Esophagus squamous epithelium (tissue), 5 donors: ENCODE data around the gene GOLGA1. TPM values are rescaled to one million over a fixed set of nuclear protein-coding genes. Genes with fewer than 3 reads are reported as not detected.
"Not testable (repeated sequence)": the region's sequence is repeated elsewhere in the genome, so short reads cannot be mapped to it uniquely, and the experiment has no call there.

Experiments
- DNase-seq: peaks from one replicate; lab custom pipeline; 2025; lab: John Stamatoyannopoulos, UW
- H3K27ac ChIP-seq, 4 donors: fragments of 200-600 bp; sonication (generic); one replicate each; pipeline ENCODE4 v1.5.1; 2016 to 2019; ENCODE audit warnings: mild to moderate bottlenecking in 1 of 4
- H3K27me3 ChIP-seq, 4 donors: fragments of 200-600 bp; sonication (generic); 1 replicate in 3 of 4; 2 replicates in 1 of 4; pipeline versions ENCODE4 v1.5.1 to v1.6.0; 2017 to 2021; ENCODE audit warnings: antibody characterized with exemption in 1 of 4
- H3K36me3 ChIP-seq, 3 donors: fragments of 200-600 bp; sonication (generic); one replicate each; pipeline ENCODE4 v1.5.1; 2016 to 2019
- H3K4me1 ChIP-seq, 3 donors: fragments of 200-600 bp; sonication (generic); one replicate each; pipeline ENCODE4 v1.5.1; 2017 to 2019
- H3K4me3 ChIP-seq, 4 donors: fragments of 200-600 bp; sonication (generic); 1 replicate in 3 of 4; 2 replicates in 1 of 4; pipeline ENCODE4 v1.5.1; 2016 to 2019; ENCODE audit warnings: mild to moderate bottlenecking in 2 of 4, moderate library complexity in 1 of 4
- H3K9me3 ChIP-seq, 3 donors: fragments of 200-600 bp; sonication (generic); one replicate each; pipeline ENCODE4 v1.5.1; 2016 to 2019
- POLR2A ChIP-seq, 4 donors: fragments of 450-650 bp; IDR thresholded peaks; one replicate each; pipeline ENCODE4 v1.6.1; 2017; ENCODE audit warnings: antibody characterized with exemption in 4 of 4, mild to moderate bottlenecking in 4 of 4, moderate library complexity in 3 of 4
- WGBS, 2 donors: methylation state at CpG; one replicate each; pipeline ENCODE4 v1.1.5; 2018; 5-methylcytosine and 5-hydroxymethylcytosine counted together
- intact Hi-C: fragments of 100-400 bp; cut with DNase I; formaldehyde crosslinking; loops from one replicate; pipeline ENCODE4 v1.15.0; 2022
- total RNA-seq, 4 donors: library from RNA; depleted of rRNA; stranded (reverse); fragments of >200 nt; gene quantifications; one replicate each; pipeline ENCODE4 v1.1.0, GENCODE V29; 2016
- TF ChIP-seq, protein P1 (sequence below), 6 experiments: fragments of 450-650 bp in 4 of 6; fragments of 200-600 bp in 2 of 6; sonication (generic) in 2 of 6; IDR thresholded peaks; one replicate each; pipeline ENCODE4 v1.5.1; 2016 to 2019; ENCODE audit warnings: antibody characterized with exemption in 6 of 6, mild to moderate bottlenecking in 4 of 6, moderate library complexity in 4 of 6
- donor health status: DM: yes; HTN: yes; CAD: no.

Gene GOLGA1
- total RNA-seq, 4 donors from 2014 or later: 11.9 to 18.8 (median 14.8) TPM

DNA sequence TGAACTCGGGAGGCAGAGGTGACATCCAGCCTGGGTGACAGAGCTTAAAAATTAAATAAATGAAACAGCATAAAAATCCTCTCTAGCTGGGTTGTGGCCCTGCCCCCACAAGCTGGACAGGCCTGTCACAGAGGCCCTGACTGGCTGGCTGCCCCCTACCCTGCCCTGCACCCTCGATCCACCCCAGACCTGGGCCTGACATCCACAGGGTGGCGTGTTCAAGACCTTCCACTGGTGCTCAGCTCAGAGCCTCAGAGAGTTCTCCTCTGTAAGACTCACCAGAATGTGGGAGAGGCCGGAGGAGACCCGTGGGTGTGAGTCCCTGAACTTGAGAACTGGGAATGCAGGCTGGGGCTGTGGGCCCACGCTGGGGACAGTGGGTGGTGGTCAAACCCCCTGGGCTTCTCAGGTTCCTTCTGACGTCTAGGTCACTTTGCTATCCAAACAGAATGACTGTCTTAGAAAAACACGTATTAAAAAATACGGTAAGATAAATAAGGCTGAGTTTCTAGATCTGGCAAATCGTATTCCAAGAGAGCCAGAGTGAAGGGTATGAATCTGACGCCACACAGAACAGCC is 97.3 kb downstream of the GOLGA1 start:
- Histone ChIP-seq H3K36me3 (no peaks in the 10 kb centered on the region), H3K4me1 (peaks cover 5 to 44% (median 8%) of the 10 kb centered on the region in 3 donors), H3K9me3 (no peaks in the 10 kb centered on the region), H3K27me3 (no peaks in the 10 kb centered on the region), H3K27ac (no peak overlapping the region), H3K4me3 (no peak overlapping the region)
- intact Hi-C loops: no loop called here
- WGBS, 2 donors: 54 to 70% methylated on average over 7 to 10 of the region's 11 CpGs
- DNase-seq: no peak
- TF ChIP-seq, protein P1, sequence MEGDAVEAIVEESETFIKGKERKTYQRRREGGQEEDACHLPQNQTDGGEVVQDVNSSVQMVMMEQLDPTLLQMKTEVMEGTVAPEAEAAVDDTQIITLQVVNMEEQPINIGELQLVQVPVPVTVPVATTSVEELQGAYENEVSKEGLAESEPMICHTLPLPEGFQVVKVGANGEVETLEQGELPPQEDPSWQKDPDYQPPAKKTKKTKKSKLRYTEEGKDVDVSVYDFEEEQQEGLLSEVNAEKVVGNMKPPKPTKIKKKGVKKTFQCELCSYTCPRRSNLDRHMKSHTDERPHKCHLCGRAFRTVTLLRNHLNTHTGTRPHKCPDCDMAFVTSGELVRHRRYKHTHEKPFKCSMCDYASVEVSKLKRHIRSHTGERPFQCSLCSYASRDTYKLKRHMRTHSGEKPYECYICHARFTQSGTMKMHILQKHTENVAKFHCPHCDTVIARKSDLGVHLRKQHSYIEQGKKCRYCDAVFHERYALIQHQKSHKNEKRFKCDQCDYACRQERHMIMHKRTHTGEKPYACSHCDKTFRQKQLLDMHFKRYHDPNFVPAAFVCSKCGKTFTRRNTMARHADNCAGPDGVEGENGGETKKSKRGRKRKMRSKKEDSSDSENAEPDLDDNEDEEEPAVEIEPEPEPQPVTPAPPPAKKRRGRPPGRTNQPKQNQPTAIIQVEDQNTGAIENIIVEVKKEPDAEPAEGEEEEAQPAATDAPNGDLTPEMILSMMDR (IDR thresholded peaks at IDR 0.05): no peak
- no peak for TF ChIP-seq POLR2A (IDR thresholded peaks at IDR 0.05)

- peak overlapping the region in 1 of 4 donors; percentile 4 for H3K27ac ChIP-seq
- peaks cover 5 to 44% (median 8%) of the 10 kb centered on the region in 3 donors for H3K4me1 ChIP-seq
- TF ChIP-seq, protein P1 (IDR thresholded peaks at IDR 0.05): no peak
- no peak for TF ChIP-seq POLR2A (IDR thresholded peaks at IDR 0.05)
- whole genome bisulfite sequencing, 2 donors: 58 to 63% methylated on average over 5 to 7 of the region's 14 CpGs
- H3K4me3 ChIP-seq: no peak overlapping the region
- H3K27me3 ChIP-seq: no peaks in the 10 kb centered on the region
- H3K36me3 ChIP-seq: no peaks in the 10 kb centered on the region
- no peaks in the 10 kb centered on the region for H3K9me3 ChIP-seq
- intact Hi-C loops: no loop called here
- no peak for DNase-seq
Observed at GRCh38 chr9:124841075-124841821, 99.6 kb downstream of the GOLGA1 start.

DNA sequence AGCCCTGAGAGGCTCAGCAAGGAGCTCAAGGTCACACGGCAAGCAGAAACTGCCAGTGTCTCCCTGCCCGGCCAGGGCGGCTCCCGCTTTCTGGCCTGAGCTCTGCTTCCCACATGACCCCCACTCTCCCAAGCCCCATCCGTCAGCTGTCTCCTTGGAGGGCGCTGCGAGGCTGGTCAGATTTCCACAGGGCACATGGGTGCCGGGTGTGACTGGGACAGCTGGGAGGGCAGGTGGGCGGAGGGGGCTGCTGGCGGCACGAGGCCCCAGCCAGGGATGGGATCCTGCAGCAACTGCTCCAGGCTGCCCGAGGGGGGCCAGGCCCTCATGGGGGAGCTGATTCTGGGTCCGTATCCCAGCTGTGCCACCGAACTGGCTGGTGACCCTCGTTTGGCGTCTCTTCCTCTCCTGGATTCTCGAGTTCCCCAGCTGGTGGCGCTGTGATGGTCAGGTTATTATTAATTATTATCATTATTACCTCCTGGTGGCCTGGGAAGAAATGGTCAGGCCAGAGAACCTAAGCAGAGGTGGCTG is 100.5 kb downstream of the GOLGA1 start:
- Histone ChIP-seq H3K27me3 (no peaks in the 10 kb centered on the region), H3K36me3 (no peaks in the 10 kb centered on the region), H3K27ac (no peak overlapping the region), H3K4me1 (peaks cover 7 to 50% (median 9%) of the 10 kb centered on the region in 3 donors), H3K4me3 (no peak overlapping the region), H3K9me3 (no peaks in the 10 kb centered on the region)
- DNase-seq: no peak
- WGBS, 2 donors: 65 to 88% methylated on average over 6 to 7 of the region's 18 CpGs
- no peak for TF ChIP-seq POLR2A (IDR thresholded peaks at IDR 0.05)
- TF ChIP-seq, protein P1 (IDR thresholded peaks at IDR 0.05): peak in 2 of 6 experiments; percentile 11 to 36
- intact Hi-C loops: no loop called here

DNA sequence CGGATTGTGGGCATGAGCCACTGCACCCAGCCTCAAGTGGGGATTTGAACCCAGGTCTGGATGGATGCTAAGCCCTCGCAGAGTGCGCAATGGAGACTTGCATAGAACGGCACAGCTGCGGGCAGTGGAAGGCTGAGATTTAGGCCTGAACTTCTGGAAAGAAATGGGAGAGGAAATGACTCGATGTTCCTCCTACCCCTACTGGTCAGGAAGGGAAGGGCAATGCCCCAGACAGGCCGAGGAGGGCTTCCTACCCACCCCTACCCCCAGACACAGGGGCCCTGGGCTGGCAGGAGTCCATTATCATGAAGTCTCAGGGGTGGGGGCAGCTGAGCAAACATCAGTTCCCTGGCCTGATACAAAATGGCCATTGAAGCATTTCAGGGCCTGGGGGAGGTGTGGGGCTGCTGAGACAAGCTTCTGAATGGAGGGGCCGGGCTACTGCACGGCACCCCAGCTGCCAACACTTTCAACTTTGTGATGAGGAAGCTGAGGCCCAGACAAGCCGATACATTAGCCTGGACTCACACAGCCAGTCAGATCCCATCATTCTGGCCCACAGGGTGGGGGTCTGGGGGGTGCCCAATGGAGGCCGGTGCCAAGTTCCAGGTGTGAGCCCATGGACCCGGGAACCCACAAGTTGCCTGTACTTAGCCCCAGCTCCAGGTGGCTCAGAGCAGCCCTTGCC is 101.1 kb downstream of the GOLGA1 start:
- Histone ChIP-seq H3K27ac (no peak overlapping the region), H3K4me3 (no peak overlapping the region), H3K4me1 (peaks cover 14 to 56% (median 15%) of the 10 kb centered on the region in 3 donors), H3K9me3 (no peaks in the 10 kb centered on the region), H3K27me3 (no peaks in the 10 kb centered on the region), H3K36me3 (no peaks in the 10 kb centered on the region)
- WGBS, 2 donors: 59 to 60% methylated on average over 2 to 9 of the region's 12 CpGs
- DNase-seq: no peak
- TF ChIP-seq, protein P1 (IDR thresholded peaks at IDR 0.05): peak in 4 of 6 experiments; percentile 35 to 55 (median 45)
- TF ChIP-seq POLR2A (IDR thresholded peaks at IDR 0.05): no peak
- intact Hi-C loops: no loop called here

DNA sequence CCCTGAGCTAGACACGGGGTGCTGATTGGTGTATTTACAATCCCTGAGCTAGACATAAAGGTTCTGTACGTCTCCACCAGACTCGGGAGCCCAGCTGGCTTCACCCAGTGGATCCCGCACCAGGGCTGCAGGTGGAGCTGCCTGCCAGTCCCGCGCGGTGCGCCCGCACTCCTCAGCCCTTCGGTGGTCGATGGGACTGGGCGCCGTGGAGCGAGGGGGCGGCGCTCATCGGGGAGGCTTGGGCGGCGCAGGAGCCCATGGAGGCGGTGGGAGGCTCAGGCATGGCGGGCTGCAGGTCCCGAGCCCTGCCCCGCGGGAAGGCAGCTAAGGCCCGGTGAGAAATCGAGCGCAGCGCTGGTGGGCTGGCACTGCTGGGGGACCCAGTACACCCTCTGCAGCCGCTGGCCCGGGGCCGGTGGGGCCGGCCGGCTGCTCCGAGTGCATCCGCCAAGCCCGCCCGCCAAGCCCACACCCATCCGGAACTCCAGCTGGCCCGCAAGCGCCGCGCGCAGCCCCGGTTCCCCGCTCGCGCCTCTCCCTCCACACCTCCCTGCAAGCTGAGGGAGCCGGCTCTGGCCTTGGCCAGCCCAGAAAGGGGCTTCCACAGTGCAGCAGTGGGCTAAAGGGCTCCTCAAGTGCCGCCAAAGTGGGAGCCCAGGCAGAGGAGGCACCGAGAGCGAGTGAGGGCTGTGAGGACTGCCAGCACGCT is 102.2 kb downstream of the GOLGA1 start:
- H3K27ac ChIP-seq, intact Hi-C loops, DNase-seq, H3K9me3 ChIP-seq, H3K36me3 ChIP-seq, H3K27me3 ChIP-seq: not testable (repeated sequence)
- Histone ChIP-seq H3K4me1 (peaks cover 17 to 57% (median 20%) of the 10 kb centered on the region in 3 donors), H3K4me3 (peak overlapping the region in 2 of 4 donors; percentile 20 to 36)
- 100% methylated on average over 1 of the region's 52 CpGs; no CpG with 5 or more reads in 1 of the 2 donors for WGBS, 2 donors

- H3K27me3 ChIP-seq, H3K27ac ChIP-seq, H3K9me3 ChIP-seq, H3K36me3 ChIP-seq, H3K4me3 ChIP-seq, DNase-seq, intact Hi-C loops: not testable (repeated sequence)
- WGBS, 2 donors: 60 to 83% methylated on average over 3 of the region's 5 CpGs
- peaks cover 17 to 55% (median 20%) of the 10 kb centered on the region in 3 donors for H3K4me1 ChIP-seq
Observed at GRCh38 chr9:124838132-124838531, 102.8 kb downstream of the GOLGA1 start.
